TTC549 (cell line): ENCODE results near the gene SAFB.
"Not testable (repeated sequence)": the region's sequence is repeated elsewhere in the genome, so short reads cannot be mapped to it uniquely, and the experiment has no call there.

Source experiments
- FAIRE-seq: peaks from 2 replicates; lab custom pipeline; 2012; peaks lifted over from hg19 to GRCh38; lab: Jason Lieb, UNC

SAFB gene

GRCh38 chr19:5686326-5686646 lies 63.4 kb downstream of the SAFB start:
- no peak for FAIRE-seq

GRCh38 chr19:5686647-5687359 lies 63.9 kb downstream of the SAFB start:
- FAIRE-seq = no peak

- no peak for FAIRE-seq
Observed at GRCh38 chr19:5687360-5688198, 64.7 kb downstream of the SAFB start.

- FAIRE-seq = not testable (repeated sequence)
Observed at GRCh38 chr19:5688262-5688881, 65.5 kb downstream of the SAFB start.

- FAIRE-seq = no peak
Observed at GRCh38 chr19:5690125-5690954, 67.5 kb downstream of the SAFB start, which contains the start of gene RPL36. TSS of gene RPL36 (plus strand) at chr19:5690295. CDS start at chr19:5690508, 213 bp downstream.

- FAIRE-seq = no peak
Observed at GRCh38 chr19:5690955-5691821, 68.3 kb downstream of the SAFB start.

- no peak for FAIRE-seq
Observed at GRCh38 chr19:5691822-5692722, 69.2 kb downstream of the SAFB start.

GRCh38 chr19:5692723-5693194 lies 69.9 kb downstream of the SAFB start:
- FAIRE-seq = no peak

GRCh38 chr19:5693195-5694166 lies 70.6 kb downstream of the SAFB start:
- no peak for FAIRE-seq

- no peak for FAIRE-seq
Observed at GRCh38 chr19:5694167-5694955, 71.5 kb downstream of the SAFB start.

GRCh38 chr19:5694956-5695648 lies 72.2 kb downstream of the SAFB start:
- no peak for FAIRE-seq

- no peak for FAIRE-seq
Observed at GRCh38 chr19:5695649-5696195, 72.8 kb downstream of the SAFB start.

GRCh38 chr19:5696196-5697021 lies 73.5 kb downstream of the SAFB start:
- no peak for FAIRE-seq

- FAIRE-seq = no peak
Observed at GRCh38 chr19:5697022-5697889, 74.4 kb downstream of the SAFB start.
